H9 (cell line): ENCODE data around the gene MFN2. TPM values are rescaled to one million over a fixed set of nuclear protein-coding genes. Genes with fewer than 3 reads are reported as not detected.

ENCODE experiments used
- DNase-seq: peaks from one replicate; pipeline ENCODE4 v3.0.0-alpha.2; 2017
- H2AFZ ChIP-seq: one replicate; pipeline ENCODE4 v1.6.1; 2013; ENCODE audit warnings: mild to moderate bottlenecking, low read length, control low read depth, moderate library complexity
- H2AK5ac ChIP-seq: 2 replicates; pipeline ENCODE4 v1.6.1; 2013; ENCODE audit warnings: low read length, control low read depth, mixed read lengths; ENCODE audit not compliant: insufficient read length
- H2BK120ac ChIP-seq: one replicate; pipeline ENCODE4 v1.6.1; 2013; ENCODE audit warnings: low read depth, mild to moderate bottlenecking, low read length, control low read depth, inconsistent platforms; ENCODE audit not compliant: poor library complexity, severe bottlenecking
- H2BK12ac ChIP-seq: 2 replicates; pipeline ENCODE4 v1.6.1; 2013; ENCODE audit warnings: low read length, control low read depth, mixed read lengths, low read depth; ENCODE audit not compliant: insufficient read length
- H2BK15ac ChIP-seq: 2 replicates; pipeline ENCODE4 v1.6.1; 2013; ENCODE audit warnings: low read depth, low read length, control low read depth
- H2BK20ac ChIP-seq: one replicate; pipeline ENCODE4 v1.6.1; 2013; ENCODE audit warnings: low read depth, mild to moderate bottlenecking, low read length, control low read depth, inconsistent platforms; ENCODE audit not compliant: poor library complexity, severe bottlenecking
- H2BK5ac ChIP-seq: 2 replicates; pipeline ENCODE4 v1.6.1; 2013; ENCODE audit warnings: low read length, control low read depth, mixed read lengths; ENCODE audit not compliant: insufficient read length
- H3K14ac ChIP-seq: 2 replicates; pipeline ENCODE4 v1.6.1; 2013; ENCODE audit warnings: low read length, control low read depth; ENCODE audit not compliant: insufficient read depth
- H3K18ac ChIP-seq: 2 replicates; pipeline ENCODE4 v1.6.1; 2013; ENCODE audit warnings: low read depth, mild to moderate bottlenecking, mixed read lengths, low read length, control low read depth; ENCODE audit not compliant: insufficient read length
- H3K23ac ChIP-seq: 2 replicates; pipeline ENCODE4 v1.6.1; 2013; ENCODE audit warnings: low read length, control low read depth, mixed read lengths, low read depth; ENCODE audit not compliant: insufficient read length
- H3K23me2 ChIP-seq: 2 replicates; pipeline ENCODE4 v1.6.1; 2013; ENCODE audit warnings: low read depth, mild to moderate bottlenecking, mixed read lengths, low read length, control low read depth; ENCODE audit not compliant: insufficient read length, poor library complexity, severe bottlenecking
- H3K27ac ChIP-seq: 2 replicates; pipeline ENCODE4 v1.5.1; 2013; ENCODE audit warnings: low read length, control low read depth, mixed read lengths, low read depth; ENCODE audit not compliant: insufficient read length
- H3K27me3 ChIP-seq: 2 replicates; pipeline ENCODE4 v1.6.1; 2013; ENCODE audit warnings: low read length, control low read depth, inconsistent platforms; ENCODE audit not compliant: insufficient read depth
- H3K4ac ChIP-seq: 2 replicates; pipeline ENCODE4 v1.6.1; 2013; ENCODE audit warnings: low read depth, mild to moderate bottlenecking, control low read depth, inconsistent platforms, low read length, moderate library complexity
- H3K4me1 ChIP-seq: 2 replicates; pipeline ENCODE4 v1.6.1; 2013; ENCODE audit warnings: low read length, control low read depth, inconsistent platforms; ENCODE audit not compliant: insufficient read depth
- H3K4me2 ChIP-seq: 2 replicates; pipeline ENCODE4 v1.6.1; 2013; ENCODE audit warnings: low read length, control low read depth, mixed read lengths; ENCODE audit not compliant: insufficient read length, insufficient read depth
- H3K56ac ChIP-seq: 2 replicates; pipeline ENCODE4 v1.6.1; 2013; ENCODE audit warnings: low read depth, mild to moderate bottlenecking, mixed read lengths, low read length, control low read depth; ENCODE audit not compliant: insufficient read length
- H3K79me1 ChIP-seq: 2 replicates; pipeline ENCODE4 v1.6.1; 2013; ENCODE audit warnings: low read depth, mild to moderate bottlenecking, moderate library complexity, low read length, control low read depth, inconsistent platforms; ENCODE audit not compliant: insufficient read depth, poor library complexity, severe bottlenecking
- H3K79me2 ChIP-seq: 2 replicates; pipeline ENCODE4 v1.6.1; 2013; ENCODE audit warnings: low read length, control low read depth, inconsistent platforms; ENCODE audit not compliant: insufficient read depth
- H3K9ac ChIP-seq: 2 replicates; pipeline ENCODE4 v1.6.1; 2013; ENCODE audit warnings: low read length, control low read depth, mixed read lengths; ENCODE audit not compliant: insufficient read length; ENCODE audit errors: extremely low read depth
- H3K9me3 ChIP-seq: one replicate; pipeline ENCODE4 v1.6.1; 2013; ENCODE audit warnings: low read depth, low read length, inconsistent platforms; ENCODE audit not compliant: control insufficient read depth
- H3T11ph ChIP-seq: one replicate; pipeline ENCODE4 v1.6.1; 2013; ENCODE audit warnings: mild to moderate bottlenecking, low read length, control low read depth, inconsistent platforms
- H4K20me1 ChIP-seq: one replicate; pipeline ENCODE4 v1.6.1; 2013; ENCODE audit not compliant: control insufficient read depth, insufficient read length, insufficient read depth
- H4K5ac ChIP-seq: 2 replicates; pipeline ENCODE4 v1.6.1; 2013; ENCODE audit warnings: low read depth, mild to moderate bottlenecking, mixed read lengths, low read length, control low read depth; ENCODE audit not compliant: insufficient read length
- H4K8ac ChIP-seq: replicated peaks from 2 replicates; pipeline ENCODE4 v1.6.1; 2013; ENCODE audit warnings: low read length, control low read depth, mixed read lengths, low read depth; ENCODE audit not compliant: insufficient read length
- H4K91ac ChIP-seq: 2 replicates; pipeline ENCODE4 v1.6.1; 2013; ENCODE audit warnings: low read depth, mild to moderate bottlenecking, moderate library complexity, mixed read lengths, low read length, control low read depth; ENCODE audit not compliant: insufficient read length
- H3K27ac Mint-ChIP-seq, 3 experiments: 2 replicates in 2 of 3; 3 replicates in 1 of 3; pipeline ENCODE4 v1.8.0; 2020 to 2021; ENCODE audit warnings: mixed read lengths in 3 of 3, mild to moderate bottlenecking in 1 of 3, moderate library complexity in 1 of 3
- H3K27me3 Mint-ChIP-seq: 2 replicates; pipeline ENCODE4 v1.8.0; 2021; ENCODE audit warnings: low read depth, mild to moderate bottlenecking, moderate library complexity, mixed read lengths
- H3K36me3 Mint-ChIP-seq, 3 experiments: 2 replicates in 2 of 3; 3 replicates in 1 of 3; pipeline ENCODE4 v1.8.0; 2020 to 2021; ENCODE audit warnings: low read depth in 3 of 3, mixed read lengths in 3 of 3; ENCODE audit not compliant: insufficient read depth in 1 of 3
- H3K4me1 Mint-ChIP-seq, 2 experiments: 2 replicates each; pipeline ENCODE4 v1.8.0; 2020; ENCODE audit warnings: mixed read lengths in 2 of 2
- H3K4me3 Mint-ChIP-seq, 2 experiments: 2 replicates in 1 of 2; 3 replicates in 1 of 2; pipeline ENCODE4 v1.8.0; 2020 to 2021; ENCODE audit warnings: mild to moderate bottlenecking in 2 of 2, mixed read lengths in 2 of 2, moderate library complexity in 1 of 2
- H3K9me3 Mint-ChIP-seq, 2 experiments: 2 replicates in 1 of 2; 3 replicates in 1 of 2; pipeline ENCODE4 v1.8.0; 2020; ENCODE audit warnings: mild to moderate bottlenecking in 2 of 2, mixed read lengths in 2 of 2, moderate library complexity in 1 of 2
- CTCF ChIP-seq: fragments of 200-600 bp; sonication (generic); conservative IDR thresholded peaks from 3 replicates; pipeline ENCODE4 v1.8.0; 2021; ENCODE audit warnings: antibody characterized with exemption, mild to moderate bottlenecking
- WGBS: extraction: QIAGEN DNeasy Blood & Tissue Kit; methylation state at CpG from one replicate; pipeline ENCODE4 v1.1.7; 2013; ENCODE audit warnings: missing lambda C conversion rate, low lambda C conversion rate, mixed read lengths; ENCODE audit not compliant: insufficient read length; ENCODE audit errors: extremely low coverage; 5-methylcytosine and 5-hydroxymethylcytosine counted together
- total RNA-seq: library from RNA; stranded (reverse); gene quantifications from 2 replicates; pipeline ENCODE4 v1.2.1, GENCODE V29; 2021

The MFN2 gene
- total RNA-seq, 1 experiment from 2014 or later = 61.4 TPM

DNA sequence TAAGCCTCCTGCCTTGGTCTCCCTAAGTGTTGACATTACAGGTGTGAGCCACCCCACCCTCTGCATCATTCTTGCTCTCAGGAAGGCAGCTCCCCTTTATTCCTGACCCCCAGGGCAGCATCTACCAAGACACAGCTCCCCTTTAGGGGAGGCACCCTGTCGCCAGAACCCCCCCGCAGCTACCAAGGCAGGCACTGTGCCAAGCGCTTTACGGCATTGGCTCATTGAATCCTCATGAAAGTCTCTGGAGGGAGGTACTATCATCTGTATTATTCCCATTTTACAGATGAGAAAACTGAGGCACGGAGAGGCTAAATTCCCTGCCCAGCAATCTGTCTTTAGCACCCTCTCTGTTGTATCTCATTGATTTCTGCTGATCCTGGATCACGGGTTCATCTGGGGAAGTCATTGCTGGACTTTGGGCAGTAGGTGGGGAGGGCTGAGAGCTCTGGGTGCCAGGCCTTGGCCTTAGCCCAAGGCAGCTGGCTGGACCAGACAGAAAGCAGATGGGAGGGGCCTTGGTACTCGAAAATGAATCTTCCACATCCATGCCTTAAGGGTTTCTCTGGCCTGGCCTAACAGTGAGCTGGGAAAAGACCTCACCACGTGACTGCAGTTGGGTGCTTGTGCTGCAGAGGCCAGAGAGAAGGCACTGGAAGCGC, 39.9 kb upstream of the MFN2 start:
- H3K4me3 Mint-ChIP-seq = no peak overlapping the region
- Histone ChIP-seq H4K8ac (no peak overlapping the region), H2BK5ac (no peak overlapping the region), H2AFZ (no peak overlapping the region), H2BK12ac (no peak overlapping the region), H3K14ac (no peak overlapping the region), H3K4me2 (no peak overlapping the region), H2AK5ac (no peak overlapping the region), H3K18ac (no peak overlapping the region), H3K4me1 (no peaks in the 10 kb centered on the region; the same call in 1 of the 2 replicates), H4K91ac (no peak overlapping the region), H3K23me2 (no peaks in the 10 kb centered on the region), H3K79me2 (no peaks in the 10 kb centered on the region), H3K4ac (no peak overlapping the region), H3K79me1 (no peaks in the 10 kb centered on the region), H4K20me1 (peaks cover 4% of the 10 kb centered on the region), H2BK120ac (no peak overlapping the region), H3T11ph (no peak overlapping the region), H4K5ac (no peak overlapping the region), H3K56ac (no peak overlapping the region), H3K27me3 (no peaks in the 10 kb centered on the region), H2BK15ac (no peak overlapping the region), H3K9me3 (no peaks in the 10 kb centered on the region), H3K23ac (no peak overlapping the region), H2BK20ac (no peak overlapping the region), H3K9ac (no peak overlapping the region), H3K27ac (no peak overlapping the region)
- TF ChIP-seq CTCF = no peak
- DNase-seq = no peak
- H3K27ac Mint-ChIP-seq = peak overlapping the region in 1 of 3 experiments; percentile 74; a peak in 1 of 7 replicates
- H3K4me1 Mint-ChIP-seq = peaks cover 29 to 39% of the 10 kb centered on the region in 2 experiments
- no peaks in the 10 kb centered on the region for H3K9me3 Mint-ChIP-seq
- no peaks in the 10 kb centered on the region for H3K27me3 Mint-ChIP-seq
- no CpG with 5 or more reads among the region's 9 CpGs for WGBS
- H3K36me3 Mint-ChIP-seq = peaks cover 0 to 23% (median 3%) of the 10 kb centered on the region in 3 experiments; a peak in 3 of 7 replicates
